Stimulated activated CD8-positive, alpha-beta memory T cell treated with anti-CD3 and anti-CD28 coated beads, Interleukin-12 subunit alpha, Interleukin-12 subunit beta, amount 100 ng/mL, for 1 hour (primary cell): Measurements from ENCODE around the gene SMAP1.

Experiments
- DNase-seq: peaks from one replicate; pipeline ENCODE4 v3.0.0-alpha.2; 2020; ENCODE audit warnings: low read depth

Gene SMAP1

GRCh38 chr6:70901324-70901723 lies 233.6 kb downstream of the SMAP1 start:
- no peak for DNase-seq

GRCh38 chr6:70903665-70904452 lies 236.2 kb downstream of the SMAP1 start:
- no peak for DNase-seq

GRCh38 chr6:70905742-70906141 lies 238.1 kb downstream of the SMAP1 start:
- DNase-seq: no peak
